DND-41 (cell line): ENCODE results near the gene BTC.

ENCODE experiments used
- CTCF ChIP-seq: IDR thresholded peaks from 2 replicates; pipeline ENCODE4 v1.5.1; 2012; ENCODE audit warnings: borderline replicate concordance, low read length, moderate library complexity, mild to moderate bottlenecking; ENCODE audit not compliant: poor library complexity, severe bottlenecking; ENCODE audit errors: extremely low read depth
- EZH2 ChIP-seq: IDR thresholded peaks from 3 replicates; pipeline ENCODE4 v1.6.1; 2012; ENCODE audit warnings: borderline replicate concordance, low read depth, mild to moderate bottlenecking, moderate library complexity, low read length, inconsistent platforms; ENCODE audit not compliant: severe bottlenecking

- TF ChIP-seq CTCF (no peak), EZH2 (no peak)
Measured at GRCh38 chr4:74755486-74755885, 38.8 kb downstream of the BTC start.
